HEK293 (cell line): ENCODE measurements around the gene TASP1.

Experiments
- CTCF ChIA-PET: fragments of 350-600 bp; formaldehyde crosslinking; extraction: SDS; loops from one replicate; lab custom pipeline; 2021; ENCODE audit warnings: antibody characterized with exemption; lab: Yijun Ruan, JAX
- POLR2A ChIA-PET: fragments of 300-600 bp; formaldehyde crosslinking; extraction: SDS; loops from one replicate; lab custom pipeline; 2020; ENCODE audit warnings: antibody characterized with exemption, inconsistent platforms; lab: Yijun Ruan, JAX
- H3K27ac ChIP-seq: fragments of 200-500 bp; sonication (Bioruptor generic); 2 replicates; pipeline ENCODE4 v1.5.1; 2014; ENCODE audit warnings: low read depth, low read length, control low read depth, inconsistent platforms; ENCODE audit errors: extremely low read depth
- H3K36me3 ChIP-seq, 2 experiments: fragments of 200-500 bp in 1 of 2; sonication (Bioruptor generic) in 1 of 2; 1 replicate in 1 of 2; 2 replicates in 1 of 2; pipeline ENCODE4 v1.5.1; 2014 to 2017; ENCODE audit warnings: inconsistent platforms in 2 of 2, low read length in 2 of 2; ENCODE audit not compliant: control insufficient read depth in 2 of 2, insufficient read depth in 1 of 2
- H3K4me1 ChIP-seq: fragments of 200-500 bp; sonication (Bioruptor generic); 2 replicates; pipeline ENCODE4 v1.5.1; 2014; ENCODE audit warnings: mild to moderate bottlenecking, low read length, inconsistent platforms; ENCODE audit not compliant: control insufficient read depth, insufficient read depth
- H3K4me3 ChIP-seq: 2 replicates; pipeline ENCODE4 v1.5.1; 2011; ENCODE audit warnings: low read depth, mild to moderate bottlenecking, control low read depth, low read length, moderate library complexity
- H3K9me3 ChIP-seq: fragments of 200-500 bp; sonication (Bioruptor generic); 2 replicates; pipeline ENCODE4 v1.5.1; 2014; ENCODE audit warnings: low read depth, low read length, inconsistent platforms; ENCODE audit not compliant: control insufficient read depth, insufficient read depth
- PRDM1 ChIP-seq: fragments of 450-650 bp; formaldehyde crosslinking; IDR thresholded peaks from 2 replicates; pipeline ENCODE4; 2016; ENCODE audit warnings: missing biosample characterization, missing genetic modification characterization
- WT1 ChIP-seq: fragments of 450-650 bp; formaldehyde crosslinking; IDR thresholded peaks from 2 replicates; pipeline ENCODE4 v1.5.1; 2016; ENCODE audit warnings: missing biosample characterization, missing genetic modification characterization
- ZBTB1 ChIP-seq: fragments of 450-650 bp; formaldehyde crosslinking; IDR thresholded peaks from 2 replicates; pipeline ENCODE4 v1.5.1; 2016; ENCODE audit warnings: missing biosample characterization, missing genetic modification characterization
- ZBTB7A ChIP-seq: fragments of 450-650 bp; formaldehyde crosslinking; IDR thresholded peaks from 2 replicates; pipeline ENCODE4 v1.5.1; 2016; ENCODE audit warnings: low read depth, missing biosample characterization, missing genetic modification characterization
- ZFP3 ChIP-seq: fragments of 450-650 bp; formaldehyde crosslinking; IDR thresholded peaks from 2 replicates; pipeline ENCODE4 v1.5.1; 2016; ENCODE audit warnings: low read depth, missing biosample characterization, missing genetic modification characterization
- ZIC2 ChIP-seq: fragments of 450-650 bp; formaldehyde crosslinking; IDR thresholded peaks from 2 replicates; pipeline ENCODE4 v1.5.1; 2016; ENCODE audit warnings: missing biosample characterization, missing genetic modification characterization
- ZNF624 ChIP-seq: fragments of 450-650 bp; formaldehyde crosslinking; IDR thresholded peaks from 2 replicates; pipeline ENCODE4 v1.5.1; 2017; ENCODE audit warnings: missing biosample characterization, missing genetic modification characterization
- ZNF785 ChIP-seq: fragments of 450-650 bp; formaldehyde crosslinking; IDR thresholded peaks from 2 replicates; pipeline ENCODE4 v1.5.1; 2016; ENCODE audit warnings: missing biosample characterization, missing genetic modification characterization
- ZSCAN23 ChIP-seq: fragments of 450-650 bp; formaldehyde crosslinking; IDR thresholded peaks from 2 replicates; pipeline ENCODE4 v1.5.1; 2016; ENCODE audit warnings: missing biosample characterization, missing genetic modification characterization
- TF ChIP-seq, protein P1 (sequence below): fragments of 450-650 bp; formaldehyde crosslinking; IDR thresholded peaks from 2 replicates; pipeline ENCODE4 v1.5.1; 2016; ENCODE audit warnings: missing biosample characterization, missing genetic modification characterization
- TF ChIP-seq, protein P2 (sequence below): fragments of 450-650 bp; formaldehyde crosslinking; IDR thresholded peaks from 2 replicates; pipeline ENCODE4 v1.5.1; 2016; ENCODE audit warnings: missing biosample characterization, missing genetic modification characterization
- TF ChIP-seq, protein P3 (sequence below): fragments of 450-650 bp; formaldehyde crosslinking; conservative IDR thresholded peaks from 2 replicates; pipeline ENCODE4 v1.5.1; 2016; ENCODE audit warnings: low read depth, missing biosample characterization, missing genetic modification characterization
- TF ChIP-seq, protein P4 (sequence below): fragments of 450-650 bp; formaldehyde crosslinking; IDR thresholded peaks from 2 replicates; pipeline ENCODE4 v1.5.1; 2017; ENCODE audit warnings: missing biosample characterization, missing genetic modification characterization
- TF ChIP-seq, protein P5 (sequence below): fragments of 450-650 bp; formaldehyde crosslinking; IDR thresholded peaks from 2 replicates; pipeline ENCODE4 v1.5.1; 2016; ENCODE audit warnings: missing biosample characterization, missing genetic modification characterization
- TF ChIP-seq, protein P6 (sequence below): fragments of 450-650 bp; formaldehyde crosslinking; IDR thresholded peaks from 2 replicates; pipeline ENCODE4 v1.5.1; 2016; ENCODE audit warnings: missing biosample characterization, missing genetic modification characterization, borderline replicate concordance

TASP1 gene

DNA sequence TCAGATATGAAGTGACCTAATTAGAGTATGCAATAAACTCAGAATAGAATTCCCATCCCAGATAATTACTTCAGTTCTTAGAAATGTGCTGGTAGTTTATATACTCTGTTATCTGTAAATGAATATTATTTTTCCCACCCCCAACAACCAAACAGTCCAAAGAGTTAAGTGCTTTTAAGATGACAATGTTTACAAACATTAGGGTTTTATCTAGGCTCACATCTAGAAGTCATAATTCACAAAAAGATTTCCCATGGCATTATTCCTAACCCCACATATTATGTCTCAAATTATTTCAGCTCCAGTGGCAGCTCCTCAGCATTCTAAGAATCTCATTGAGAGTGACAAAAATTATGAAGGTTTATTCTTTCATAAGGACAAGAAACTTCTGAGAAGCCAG, 120.9 kb downstream of the TASP1 start (continued):
- TF ChIP-seq, protein P1, sequence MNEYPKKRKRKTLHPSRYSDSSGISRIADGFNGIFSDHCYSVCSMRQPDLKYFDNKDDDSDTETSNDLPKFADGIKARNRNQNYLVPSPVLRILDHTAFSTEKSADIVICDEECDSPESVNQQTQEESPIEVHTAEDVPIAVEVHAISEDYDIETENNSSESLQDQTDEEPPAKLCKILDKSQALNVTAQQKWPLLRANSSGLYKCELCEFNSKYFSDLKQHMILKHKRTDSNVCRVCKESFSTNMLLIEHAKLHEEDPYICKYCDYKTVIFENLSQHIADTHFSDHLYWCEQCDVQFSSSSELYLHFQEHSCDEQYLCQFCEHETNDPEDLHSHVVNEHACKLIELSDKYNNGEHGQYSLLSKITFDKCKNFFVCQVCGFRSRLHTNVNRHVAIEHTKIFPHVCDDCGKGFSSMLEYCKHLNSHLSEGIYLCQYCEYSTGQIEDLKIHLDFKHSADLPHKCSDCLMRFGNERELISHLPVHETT (tag by site-specific recombination), result no peak
- TF ChIP-seq PRDM1 (tag by site-specific recombination) (no peak), ZFP3 (tag by site-specific recombination) (no peak), ZNF785 (tag by site-specific recombination) (no peak), ZNF624 (tag by site-specific recombination) (no peak), ZBTB7A (no peak), WT1 (no peak), ZBTB1 (no peak)
- TF ChIP-seq, protein P2, sequence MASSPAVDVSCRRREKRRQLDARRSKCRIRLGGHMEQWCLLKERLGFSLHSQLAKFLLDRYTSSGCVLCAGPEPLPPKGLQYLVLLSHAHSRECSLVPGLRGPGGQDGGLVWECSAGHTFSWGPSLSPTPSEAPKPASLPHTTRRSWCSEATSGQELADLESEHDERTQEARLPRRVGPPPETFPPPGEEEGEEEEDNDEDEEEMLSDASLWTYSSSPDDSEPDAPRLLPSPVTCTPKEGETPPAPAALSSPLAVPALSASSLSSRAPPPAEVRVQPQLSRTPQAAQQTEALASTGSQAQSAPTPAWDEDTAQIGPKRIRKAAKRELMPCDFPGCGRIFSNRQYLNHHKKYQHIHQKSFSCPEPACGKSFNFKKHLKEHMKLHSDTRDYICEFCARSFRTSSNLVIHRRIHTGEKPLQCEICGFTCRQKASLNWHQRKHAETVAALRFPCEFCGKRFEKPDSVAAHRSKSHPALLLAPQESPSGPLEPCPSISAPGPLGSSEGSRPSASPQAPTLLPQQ (tag by site-specific recombination), result no peak

DNA sequence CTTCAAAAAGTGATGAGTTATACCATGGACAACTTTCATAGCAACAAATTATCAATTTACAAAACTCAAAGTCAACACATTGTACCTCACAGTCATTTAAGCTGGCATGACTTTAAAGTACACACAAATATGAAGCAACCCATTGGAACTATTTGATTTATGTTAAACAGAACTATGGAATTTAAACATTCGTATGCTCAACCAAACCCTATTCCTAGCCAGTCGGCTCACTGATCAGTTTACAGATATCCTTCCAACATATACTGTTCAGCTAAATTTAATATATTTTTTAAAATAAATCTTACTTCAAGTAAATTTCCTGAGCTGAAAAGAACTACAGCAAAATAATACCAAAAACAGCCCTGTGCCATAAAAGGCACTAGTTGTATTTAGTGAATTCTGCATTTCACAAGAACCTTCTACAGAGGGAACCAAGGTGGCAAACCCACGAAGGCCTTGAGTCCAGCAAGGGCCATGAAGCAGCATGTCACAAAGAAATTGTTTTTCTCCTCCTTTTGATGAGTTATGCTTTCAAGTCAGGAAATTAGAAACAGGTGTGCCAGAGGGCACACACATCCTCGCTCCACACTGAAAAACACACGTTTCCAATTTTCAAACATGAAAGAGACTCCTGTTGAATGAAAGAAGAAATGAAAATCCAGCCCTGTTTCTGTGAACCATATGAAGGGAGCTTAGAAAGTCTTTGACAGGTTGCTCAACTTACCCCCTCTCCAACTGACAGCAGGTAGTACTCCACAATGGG, 122.8 kb downstream of the TASP1 start:
- Histone ChIP-seq H3K4me3 (no peak overlapping the region), H3K9me3 (no peaks in the 10 kb centered on the region), H3K27ac (no peak overlapping the region), H3K36me3 (peaks cover 0 to 4% of the 10 kb centered on the region in 2 experiments; a peak in 1 of 3 replicates), H3K4me1 (no peaks in the 10 kb centered on the region)
- CTCF ChIA-PET, result interaction anchor here (1.5 to 2.9 kb wide), 2 partner anchors 19 to 31 kb away, joined by 5 to 10 read pairs; no protein-coding TSS in a partner anchor
- POLR2A ChIA-PET, result interaction anchor here (0.6 kb wide), 1 partner anchor 1581 kb away, joined by 3 read pairs; no protein-coding TSS in a partner anchor
- TF ChIP-seq ZIC2 (tag by site-specific recombination), result no peak
- TF ChIP-seq, protein P3, sequence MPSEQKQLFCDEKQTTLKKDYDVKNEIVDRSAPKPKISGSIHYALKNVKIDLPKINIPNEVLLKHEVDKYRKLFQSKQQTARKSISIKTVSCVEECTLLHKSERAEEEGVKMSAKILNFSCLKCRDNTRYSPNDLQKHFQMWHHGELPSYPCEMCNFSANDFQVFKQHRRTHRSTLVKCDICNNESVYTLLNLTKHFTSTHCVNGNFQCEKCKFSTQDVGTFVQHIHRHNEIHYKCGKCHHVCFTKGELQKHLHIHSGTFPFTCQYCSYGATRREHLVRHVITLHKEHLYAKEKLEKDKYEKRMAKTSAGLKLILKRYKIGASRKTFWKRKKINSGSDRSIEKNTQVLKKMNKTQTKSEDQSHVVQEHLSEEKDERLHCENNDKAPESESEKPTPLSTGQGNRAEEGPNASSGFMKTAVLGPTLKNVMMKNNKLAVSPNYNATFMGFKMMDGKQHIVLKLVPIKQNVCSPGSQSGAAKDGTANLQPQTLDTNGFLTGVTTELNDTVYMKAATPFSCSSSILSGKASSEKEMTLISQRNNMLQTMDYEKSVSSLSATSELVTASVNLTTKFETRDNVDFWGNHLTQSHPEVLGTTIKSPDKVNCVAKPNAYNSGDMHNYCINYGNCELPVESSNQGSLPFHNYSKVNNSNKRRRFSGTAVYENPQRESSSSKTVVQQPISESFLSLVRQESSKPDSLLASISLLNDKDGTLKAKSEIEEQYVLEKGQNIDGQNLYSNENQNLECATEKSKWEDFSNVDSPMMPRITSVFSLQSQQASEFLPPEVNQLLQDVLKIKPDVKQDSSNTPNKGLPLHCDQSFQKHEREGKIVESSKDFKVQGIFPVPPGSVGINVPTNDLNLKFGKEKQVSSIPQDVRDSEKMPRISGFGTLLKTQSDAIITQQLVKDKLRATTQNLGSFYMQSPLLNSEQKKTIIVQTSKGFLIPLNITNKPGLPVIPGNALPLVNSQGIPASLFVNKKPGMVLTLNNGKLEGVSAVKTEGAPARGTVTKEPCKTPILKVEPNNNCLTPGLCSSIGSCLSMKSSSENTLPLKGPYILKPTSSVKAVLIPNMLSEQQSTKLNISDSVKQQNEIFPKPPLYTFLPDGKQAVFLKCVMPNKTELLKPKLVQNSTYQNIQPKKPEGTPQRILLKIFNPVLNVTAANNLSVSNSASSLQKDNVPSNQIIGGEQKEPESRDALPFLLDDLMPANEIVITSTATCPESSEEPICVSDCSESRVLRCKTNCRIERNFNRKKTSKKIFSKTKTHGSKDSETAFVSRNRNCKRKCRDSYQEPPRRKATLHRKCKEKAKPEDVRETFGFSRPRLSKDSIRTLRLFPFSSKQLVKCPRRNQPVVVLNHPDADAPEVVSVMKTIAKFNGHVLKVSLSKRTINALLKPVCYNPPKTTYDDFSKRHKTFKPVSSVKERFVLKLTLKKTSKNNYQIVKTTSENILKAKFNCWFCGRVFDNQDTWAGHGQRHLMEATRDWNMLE (tag by site-specific recombination), result no peak
- TF ChIP-seq, protein P4, sequence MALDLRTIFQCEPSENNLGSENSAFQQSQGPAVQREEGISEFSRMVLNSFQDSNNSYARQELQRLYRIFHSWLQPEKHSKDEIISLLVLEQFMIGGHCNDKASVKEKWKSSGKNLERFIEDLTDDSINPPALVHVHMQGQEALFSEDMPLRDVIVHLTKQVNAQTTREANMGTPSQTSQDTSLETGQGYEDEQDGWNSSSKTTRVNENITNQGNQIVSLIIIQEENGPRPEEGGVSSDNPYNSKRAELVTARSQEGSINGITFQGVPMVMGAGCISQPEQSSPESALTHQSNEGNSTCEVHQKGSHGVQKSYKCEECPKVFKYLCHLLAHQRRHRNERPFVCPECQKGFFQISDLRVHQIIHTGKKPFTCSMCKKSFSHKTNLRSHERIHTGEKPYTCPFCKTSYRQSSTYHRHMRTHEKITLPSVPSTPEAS (tag by site-specific recombination), result no peak
- TF ChIP-seq, protein P5, sequence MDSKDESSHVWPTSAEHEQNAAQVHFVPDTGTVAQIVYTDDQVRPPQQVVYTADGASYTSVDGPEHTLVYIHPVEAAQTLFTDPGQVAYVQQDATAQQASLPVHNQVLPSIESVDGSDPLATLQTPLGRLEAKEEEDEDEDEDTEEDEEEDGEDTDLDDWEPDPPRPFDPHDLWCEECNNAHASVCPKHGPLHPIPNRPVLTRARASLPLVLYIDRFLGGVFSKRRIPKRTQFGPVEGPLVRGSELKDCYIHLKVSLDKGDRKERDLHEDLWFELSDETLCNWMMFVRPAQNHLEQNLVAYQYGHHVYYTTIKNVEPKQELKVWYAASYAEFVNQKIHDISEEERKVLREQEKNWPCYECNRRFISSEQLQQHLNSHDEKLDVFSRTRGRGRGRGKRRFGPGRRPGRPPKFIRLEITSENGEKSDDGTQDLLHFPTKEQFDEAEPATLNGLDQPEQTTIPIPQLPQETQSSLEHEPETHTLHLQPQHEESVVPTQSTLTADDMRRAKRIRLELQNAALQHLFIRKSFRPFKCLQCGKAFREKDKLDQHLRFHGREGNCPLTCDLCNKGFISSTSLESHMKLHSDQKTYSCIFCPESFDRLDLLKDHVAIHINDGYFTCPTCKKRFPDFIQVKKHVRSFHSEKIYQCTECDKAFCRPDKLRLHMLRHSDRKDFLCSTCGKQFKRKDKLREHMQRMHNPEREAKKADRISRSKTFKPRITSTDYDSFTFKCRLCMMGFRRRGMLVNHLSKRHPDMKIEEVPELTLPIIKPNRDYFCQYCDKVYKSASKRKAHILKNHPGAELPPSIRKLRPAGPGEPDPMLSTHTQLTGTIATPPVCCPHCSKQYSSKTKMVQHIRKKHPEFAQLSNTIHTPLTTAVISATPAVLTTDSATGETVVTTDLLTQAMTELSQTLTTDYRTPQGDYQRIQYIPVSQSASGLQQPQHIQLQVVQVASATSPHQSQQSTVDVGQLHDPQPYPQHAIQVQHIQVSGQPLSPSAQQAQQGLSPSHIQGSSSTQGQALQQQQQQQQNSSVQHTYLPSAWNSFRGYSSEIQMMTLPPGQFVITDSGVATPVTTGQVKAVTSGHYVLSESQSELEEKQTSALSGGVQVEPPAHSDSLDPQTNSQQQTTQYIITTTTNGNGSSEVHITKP (tag by site-specific recombination), result no peak
- no peak for TF ChIP-seq PRDM1 (tag by site-specific recombination)
- TF ChIP-seq ZSCAN23, result no peak
- TF ChIP-seq ZBTB1, result no peak
- TF ChIP-seq, protein P6, sequence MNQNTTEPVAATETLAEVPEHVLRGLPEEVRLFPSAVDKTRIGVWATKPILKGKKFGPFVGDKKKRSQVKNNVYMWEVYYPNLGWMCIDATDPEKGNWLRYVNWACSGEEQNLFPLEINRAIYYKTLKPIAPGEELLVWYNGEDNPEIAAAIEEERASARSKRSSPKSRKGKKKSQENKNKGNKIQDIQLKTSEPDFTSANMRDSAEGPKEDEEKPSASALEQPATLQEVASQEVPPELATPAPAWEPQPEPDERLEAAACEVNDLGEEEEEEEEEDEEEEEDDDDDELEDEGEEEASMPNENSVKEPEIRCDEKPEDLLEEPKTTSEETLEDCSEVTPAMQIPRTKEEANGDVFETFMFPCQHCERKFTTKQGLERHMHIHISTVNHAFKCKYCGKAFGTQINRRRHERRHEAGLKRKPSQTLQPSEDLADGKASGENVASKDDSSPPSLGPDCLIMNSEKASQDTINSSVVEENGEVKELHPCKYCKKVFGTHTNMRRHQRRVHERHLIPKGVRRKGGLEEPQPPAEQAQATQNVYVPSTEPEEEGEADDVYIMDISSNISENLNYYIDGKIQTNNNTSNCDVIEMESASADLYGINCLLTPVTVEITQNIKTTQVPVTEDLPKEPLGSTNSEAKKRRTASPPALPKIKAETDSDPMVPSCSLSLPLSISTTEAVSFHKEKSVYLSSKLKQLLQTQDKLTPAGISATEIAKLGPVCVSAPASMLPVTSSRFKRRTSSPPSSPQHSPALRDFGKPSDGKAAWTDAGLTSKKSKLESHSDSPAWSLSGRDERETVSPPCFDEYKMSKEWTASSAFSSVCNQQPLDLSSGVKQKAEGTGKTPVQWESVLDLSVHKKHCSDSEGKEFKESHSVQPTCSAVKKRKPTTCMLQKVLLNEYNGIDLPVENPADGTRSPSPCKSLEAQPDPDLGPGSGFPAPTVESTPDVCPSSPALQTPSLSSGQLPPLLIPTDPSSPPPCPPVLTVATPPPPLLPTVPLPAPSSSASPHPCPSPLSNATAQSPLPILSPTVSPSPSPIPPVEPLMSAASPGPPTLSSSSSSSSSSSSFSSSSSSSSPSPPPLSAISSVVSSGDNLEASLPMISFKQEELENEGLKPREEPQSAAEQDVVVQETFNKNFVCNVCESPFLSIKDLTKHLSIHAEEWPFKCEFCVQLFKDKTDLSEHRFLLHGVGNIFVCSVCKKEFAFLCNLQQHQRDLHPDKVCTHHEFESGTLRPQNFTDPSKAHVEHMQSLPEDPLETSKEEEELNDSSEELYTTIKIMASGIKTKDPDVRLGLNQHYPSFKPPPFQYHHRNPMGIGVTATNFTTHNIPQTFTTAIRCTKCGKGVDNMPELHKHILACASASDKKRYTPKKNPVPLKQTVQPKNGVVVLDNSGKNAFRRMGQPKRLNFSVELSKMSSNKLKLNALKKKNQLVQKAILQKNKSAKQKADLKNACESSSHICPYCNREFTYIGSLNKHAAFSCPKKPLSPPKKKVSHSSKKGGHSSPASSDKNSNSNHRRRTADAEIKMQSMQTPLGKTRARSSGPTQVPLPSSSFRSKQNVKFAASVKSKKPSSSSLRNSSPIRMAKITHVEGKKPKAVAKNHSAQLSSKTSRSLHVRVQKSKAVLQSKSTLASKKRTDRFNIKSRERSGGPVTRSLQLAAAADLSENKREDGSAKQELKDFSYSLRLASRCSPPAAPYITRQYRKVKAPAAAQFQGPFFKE (tag by site-specific recombination), result no peak
